ENCODE results near the gene CCSER1.
"Not testable (repeated sequence)": the region's sequence is repeated elsewhere in the genome, so short reads cannot be mapped to it uniquely, and the experiment has no call there.

The CCSER1 gene

DNA sequence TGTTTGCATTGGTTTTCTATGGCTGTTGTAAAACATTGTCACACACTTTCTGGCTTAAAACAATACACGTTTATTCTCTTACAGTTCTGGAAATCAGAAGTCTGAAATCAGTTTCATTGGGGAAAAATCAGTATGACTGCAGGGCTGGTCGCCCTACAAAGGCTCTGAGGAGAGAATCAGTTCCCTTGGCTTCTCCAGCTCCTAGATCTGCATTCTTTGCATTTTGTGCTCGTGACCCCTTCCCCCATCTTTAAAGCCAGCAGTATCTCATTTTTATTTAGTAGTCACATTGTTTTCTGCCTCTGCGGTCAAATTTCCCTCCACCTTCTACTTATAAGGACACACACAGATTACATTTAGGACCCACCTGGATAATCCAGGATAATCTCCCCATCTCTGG lies 1326.9 kb downstream of the CCSER1 start:
- DNase-seq, result no peak

GRCh38 chr4:91462566-91462965 lies 1335.4 kb downstream of the CCSER1 start:
- not testable (repeated sequence) for DNase-seq

- no peak for DNase-seq
These were observed 1343.5 kb downstream of the CCSER1 start for GRCh38 chr4:91470671-91471070.

DNA sequence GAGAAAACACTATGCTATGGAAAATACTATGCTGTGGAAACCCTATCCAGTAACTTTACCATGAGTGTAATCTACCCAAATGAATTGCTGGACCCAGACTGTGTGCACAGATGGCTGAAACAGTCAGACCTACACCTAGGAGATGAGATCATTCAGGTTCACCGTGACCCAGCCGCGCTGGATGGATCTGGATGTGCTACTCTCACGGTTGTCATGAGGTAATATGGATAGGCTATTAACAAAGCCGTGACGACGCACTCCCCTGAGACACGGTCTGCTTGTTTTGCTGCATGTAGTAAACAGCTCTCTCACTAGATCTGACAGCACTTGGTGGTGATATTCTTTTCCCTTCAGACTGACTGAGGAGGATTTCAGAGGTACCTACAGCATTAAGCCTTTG lies 1344.1 kb downstream of the CCSER1 start:
- no peak for DNase-seq

DNA sequence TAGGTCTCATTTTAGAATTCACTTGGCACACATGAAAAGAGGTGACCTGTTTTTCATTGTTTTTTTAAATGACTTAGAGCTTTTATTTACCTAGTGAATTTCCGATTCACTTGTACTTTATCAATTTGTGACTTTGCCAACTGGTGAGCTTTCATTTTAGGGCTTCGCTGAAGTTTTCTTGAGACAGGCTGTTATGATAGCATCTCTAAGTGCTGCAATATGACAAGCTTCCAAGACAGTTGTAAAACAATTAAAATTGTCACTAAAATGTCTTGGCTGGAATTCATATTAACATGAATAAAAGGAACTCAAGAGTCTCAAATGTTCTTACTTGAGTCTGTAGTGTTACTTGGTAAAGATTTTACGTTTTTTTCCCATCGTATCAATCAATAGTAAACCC lies 1344.9 kb downstream of the CCSER1 start:
- DNase-seq, result no peak

- DNase-seq, result no peak
These were observed 1358.2 kb downstream of the CCSER1 start for GRCh38 chr4:91485415-91485814.

DNA sequence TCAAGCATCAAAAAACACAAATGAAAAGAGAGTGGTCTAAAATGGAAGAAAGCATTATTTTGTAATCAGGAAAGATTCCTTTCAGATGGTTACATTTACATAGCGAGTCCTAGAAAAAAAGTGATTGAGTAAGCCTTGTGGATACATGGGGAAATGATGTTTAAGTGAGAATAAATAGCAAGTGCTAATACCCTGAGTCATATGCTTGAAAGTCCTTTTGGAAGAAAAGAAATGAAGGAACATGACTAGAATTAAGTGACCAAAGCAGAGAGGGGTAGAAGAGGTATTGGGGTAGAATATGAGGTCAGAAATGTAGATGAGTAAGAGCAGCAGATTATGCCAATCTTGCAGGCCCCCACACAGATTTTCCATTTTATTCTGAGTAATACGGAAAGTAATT lies 1361.8 kb downstream of the CCSER1 start:
- no peak for DNase-seq

DNA sequence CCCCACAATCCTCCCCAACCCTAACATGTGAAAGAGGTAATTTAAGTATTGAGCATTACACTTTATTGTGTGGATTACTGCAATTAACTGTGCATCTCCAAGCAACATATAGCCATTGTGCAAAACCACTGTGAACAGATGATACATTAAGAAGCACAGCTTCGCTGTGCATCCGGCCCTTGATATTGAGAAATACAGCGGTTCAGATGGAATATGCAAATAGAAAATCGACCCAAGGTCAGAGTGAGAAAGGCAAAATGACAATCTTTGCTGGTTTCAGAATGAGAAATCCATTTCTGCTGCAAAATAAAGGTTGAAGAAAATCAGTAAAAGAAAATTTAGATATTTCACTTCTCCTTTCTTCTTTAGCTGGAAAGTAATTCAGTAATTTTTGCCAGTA lies 1370.7 kb downstream of the CCSER1 start:
- DNase-seq, result no peak

- DNase-seq, result no peak
These were observed 1375.2 kb downstream of the CCSER1 start for GRCh38 chr4:91502365-91502764.

DNA sequence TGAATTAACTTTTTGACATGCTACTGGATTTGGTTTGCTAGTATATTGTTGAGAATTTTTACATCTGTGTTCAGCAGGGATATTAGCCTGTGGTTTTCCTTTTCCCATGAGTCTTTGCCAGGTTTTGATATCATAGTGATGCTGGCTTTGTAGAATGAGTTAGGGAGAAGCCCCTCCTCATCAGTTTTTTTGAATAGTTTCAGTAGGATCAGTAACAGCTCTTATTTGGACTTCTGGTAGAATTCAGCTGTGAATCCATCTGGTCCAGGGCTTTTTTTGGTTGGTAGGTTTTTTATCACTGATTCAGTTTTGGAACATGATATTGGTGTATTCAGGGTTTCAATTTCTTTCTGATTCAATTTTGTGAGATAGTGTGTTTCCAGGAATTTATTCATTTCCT lies 1386.1 kb downstream of the CCSER1 start:
- DNase-seq, result no peak

- DNase-seq, result no peak
These were observed 1392.0 kb downstream of the CCSER1 start for GRCh38 chr4:91519155-91519554.

- DNase-seq, result no peak
These were observed 1398.4 kb downstream of the CCSER1 start for GRCh38 chr4:91525621-91526020.

GRCh38 chr4:91527056-91527455 lies 1399.9 kb downstream of the CCSER1 start:
- no peak for DNase-seq

DNA sequence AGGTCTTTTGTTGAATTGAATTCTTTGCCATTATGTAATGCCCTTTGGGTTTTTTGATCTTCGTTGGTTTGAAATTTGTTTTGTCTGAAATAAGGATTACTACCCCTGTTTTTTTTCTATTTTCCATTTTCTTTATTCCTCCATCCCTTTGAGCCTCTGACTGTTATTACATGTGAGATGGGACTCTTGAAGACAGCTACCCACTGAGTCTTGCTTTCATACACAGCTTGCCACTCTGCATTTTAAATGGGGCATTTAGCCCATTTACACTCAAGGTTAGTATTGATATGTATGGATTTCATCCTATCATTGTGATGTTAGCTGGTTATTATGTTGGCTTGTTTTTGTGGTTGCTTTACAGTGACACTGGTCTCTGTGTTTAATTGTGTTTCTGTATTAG lies 1440.4 kb downstream of the CCSER1 start:
- no peak for DNase-seq

DNA sequence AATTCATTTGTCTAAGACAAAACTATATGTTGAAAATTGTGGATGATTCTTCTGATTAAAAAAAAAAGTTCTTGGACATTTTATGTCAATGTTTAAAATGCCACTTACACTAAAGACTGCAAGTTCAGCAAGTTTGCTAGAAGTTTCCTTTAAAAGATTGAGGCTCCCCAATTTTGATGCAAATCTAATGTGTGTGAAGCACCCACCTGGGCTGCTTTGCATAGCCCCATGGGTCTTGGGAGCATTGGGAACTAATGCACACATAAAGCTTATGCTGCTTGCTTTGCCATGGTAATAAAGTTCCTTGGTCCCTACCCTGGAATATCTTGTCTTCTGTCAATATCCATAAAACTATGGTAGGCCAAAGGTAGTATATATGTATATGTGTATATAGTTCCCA lies 1450.7 kb downstream of the CCSER1 start:
- no peak for DNase-seq

- DNase-seq, result no peak
These were observed 1463.1 kb downstream of the CCSER1 start for GRCh38 chr4:91590260-91590659.

DNA sequence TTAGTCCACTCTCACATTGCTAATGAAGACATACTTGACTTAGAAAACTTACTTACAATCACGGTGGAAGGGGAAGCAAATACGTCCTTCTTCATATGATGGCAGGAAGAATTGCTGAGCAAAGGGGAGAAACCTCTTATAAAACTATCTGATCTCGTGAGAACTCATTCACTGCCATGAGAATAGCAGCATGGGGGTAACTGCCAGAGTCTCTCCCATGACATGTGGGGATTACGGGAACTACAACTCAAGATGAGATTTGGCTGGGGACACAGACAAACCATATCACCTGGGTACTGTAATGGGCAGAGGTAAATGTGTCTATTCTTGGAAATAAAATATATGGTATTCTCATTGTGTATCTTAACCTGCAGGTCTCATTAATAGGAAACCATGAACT lies 1464.9 kb downstream of the CCSER1 start:
- DNase-seq, result no peak

- no peak for DNase-seq
These were observed 1469.5 kb downstream of the CCSER1 start for GRCh38 chr4:91596718-91597117.

- DNase-seq, result no peak
These were observed 1471.5 kb downstream of the CCSER1 start for GRCh38 chr4:91598696-91599095.

DNA sequence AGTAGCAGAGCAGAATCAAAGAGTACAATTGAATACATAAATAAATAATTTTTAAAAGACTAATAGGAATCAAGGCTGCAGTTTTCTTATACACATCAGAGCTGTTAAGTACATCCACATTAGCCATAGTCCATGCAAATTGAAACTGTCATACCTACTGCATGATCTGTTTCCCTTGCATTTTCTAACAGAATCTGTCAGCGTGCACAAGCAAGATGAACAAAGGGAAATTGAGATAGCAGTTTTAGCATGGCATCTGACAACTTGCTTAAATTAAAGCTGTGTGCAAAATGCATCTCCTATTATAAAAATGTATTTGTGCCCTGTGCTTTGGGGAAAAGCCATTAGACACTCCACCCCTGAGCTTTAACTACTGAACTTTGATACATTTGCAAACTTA lies 1473.1 kb downstream of the CCSER1 start:
- DNase-seq, result no peak

GRCh38 chr4:91601401-91601800 lies 1474.2 kb downstream of the CCSER1 start:
- DNase-seq, result no peak

- DNase-seq, result no peak
These were observed 1484.6 kb downstream of the CCSER1 start for GRCh38 chr4:91611782-91612181.

DNA sequence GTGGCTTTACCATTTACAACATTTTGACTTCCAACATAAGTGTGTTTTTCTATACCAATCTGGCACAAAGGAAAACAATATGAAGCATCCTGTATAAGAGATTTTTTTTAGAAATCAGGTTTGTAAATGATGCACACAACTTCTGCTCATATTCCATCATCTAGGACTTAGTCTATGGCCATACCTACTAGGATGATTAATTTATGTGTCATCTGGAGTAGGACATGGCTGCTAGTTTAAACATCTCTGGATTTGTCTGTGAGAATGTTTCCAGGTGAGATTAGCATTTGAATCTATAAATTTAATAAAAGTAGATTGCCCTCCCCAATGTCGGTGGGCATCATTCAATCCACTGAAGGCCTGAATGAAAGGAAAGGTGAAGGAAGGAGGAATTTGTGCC lies 1493.8 kb downstream of the CCSER1 start:
- no peak for DNase-seq

GRCh38 chr4:91621446-91621845 lies 1494.3 kb downstream of the CCSER1 start:
- DNase-seq, result no peak

DNA sequence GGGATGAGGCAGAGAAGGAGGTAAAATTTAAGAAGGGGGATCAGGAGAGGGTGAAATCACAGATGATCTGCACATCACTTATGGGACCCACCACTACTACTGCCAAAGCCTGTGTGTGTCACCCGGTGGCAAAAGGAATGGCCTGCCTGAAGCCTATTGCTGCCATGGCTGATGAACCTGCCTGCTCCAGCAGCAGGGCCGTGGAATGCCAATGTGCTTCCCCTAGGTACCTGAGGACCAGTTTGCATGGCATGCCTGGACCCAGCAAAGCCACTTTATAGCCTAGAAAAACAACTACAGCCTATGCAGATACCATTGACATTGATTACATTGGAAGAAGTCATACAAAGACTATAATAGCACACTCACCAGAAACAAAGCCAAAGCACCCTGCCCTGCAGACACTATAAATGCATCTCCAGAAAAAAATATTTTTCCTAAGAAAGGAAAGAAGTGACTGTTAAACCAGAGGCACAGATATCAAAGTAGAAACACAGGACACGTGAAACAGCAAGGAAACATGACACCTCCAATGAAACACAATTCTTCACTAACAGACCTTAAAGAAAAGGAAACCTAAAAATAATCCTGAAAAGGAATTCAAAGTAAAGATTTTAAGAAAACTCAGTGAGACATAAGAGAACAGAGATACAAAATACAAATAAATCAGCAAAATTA lies 1495.9 kb downstream of the CCSER1 start:
- no peak for DNase-seq

GRCh38 chr4:91623603-91623967 lies 1496.4 kb downstream of the CCSER1 start:
- DNase-seq, result not testable (repeated sequence)

All from CD4-positive, alpha-beta T cell treated with Interleukin-1 beta for 1 hour (primary cell).